Endodermal cell (in vitro differentiated cells): ENCODE results near the gene QRSL1. TPM values are rescaled to one million over a fixed set of nuclear protein-coding genes. Genes with fewer than 3 reads are reported as not detected.

Experiments
- DNase-seq: peaks from one replicate; pipeline ENCODE4 v3.0.0-alpha.2; 2017
- H3K27ac ChIP-seq: 2 replicates; pipeline ENCODE4 v1.5.1; 2013; ENCODE audit warnings: mild to moderate bottlenecking, low read depth, low read length, moderate library complexity
- H3K27me3 ChIP-seq: 2 replicates; pipeline ENCODE4 v1.6.1; 2013; ENCODE audit warnings: mild to moderate bottlenecking, low read length, moderate library complexity; ENCODE audit not compliant: insufficient read depth, control insufficient read depth, poor library complexity, severe bottlenecking
- H3K36me3 ChIP-seq: 2 replicates; pipeline ENCODE4 v1.7.0; 2013; ENCODE audit warnings: mild to moderate bottlenecking, low read length, moderate library complexity; ENCODE audit not compliant: control insufficient read depth, insufficient read depth
- H3K4me1 ChIP-seq: one replicate; pipeline ENCODE4 v1.7.0; 2013; ENCODE audit warnings: low read length; ENCODE audit not compliant: control insufficient read depth, insufficient read depth
- H3K4me3 ChIP-seq: 2 replicates; pipeline ENCODE4 v1.5.1; 2013; ENCODE audit warnings: mild to moderate bottlenecking, low read length, moderate library complexity
- H3K9ac ChIP-seq: 2 replicates; pipeline ENCODE4 v1.6.1; 2013; ENCODE audit warnings: mild to moderate bottlenecking, low read length, moderate library complexity; ENCODE audit not compliant: poor library complexity, severe bottlenecking; ENCODE audit errors: extremely low read depth
- H3K9me3 ChIP-seq: 2 replicates; pipeline ENCODE4 v1.6.1; 2013; ENCODE audit warnings: mild to moderate bottlenecking, low read length, moderate library complexity; ENCODE audit not compliant: control insufficient read depth
- H3K27ac Mint-ChIP-seq: 2 replicates; pipeline ENCODE4 v1.8.0; 2020; ENCODE audit warnings: mixed read lengths
- H3K27me3 Mint-ChIP-seq: 2 replicates; pipeline ENCODE4 v1.8.0; 2021; ENCODE audit warnings: mild to moderate bottlenecking, mixed read lengths; ENCODE audit not compliant: insufficient read depth
- H3K36me3 Mint-ChIP-seq: 2 replicates; pipeline ENCODE4 v1.8.0; 2020; ENCODE audit warnings: low read depth, mixed read lengths
- H3K4me1 Mint-ChIP-seq: 2 replicates; pipeline ENCODE4 v1.8.0; 2020; ENCODE audit warnings: mixed read lengths
- H3K4me3 Mint-ChIP-seq: 2 replicates; pipeline ENCODE4 v1.8.0; 2020; ENCODE audit warnings: mild to moderate bottlenecking, moderate library complexity, mixed read lengths
- H3K9me3 Mint-ChIP-seq: 2 replicates; pipeline ENCODE4 v1.8.0; 2020; ENCODE audit warnings: mild to moderate bottlenecking, mixed read lengths
- WGBS, 2 experiments: methylation state at CpG; one replicate each; pipeline versions ENCODE4 v1.1.5 to v1.1.7; 2013; ENCODE audit warnings: missing lambda C conversion rate in 2 of 2, mixed read lengths in 1 of 2; ENCODE audit not compliant: insufficient coverage in 1 of 2, insufficient read length in 1 of 2; 5-methylcytosine and 5-hydroxymethylcytosine counted together
- total RNA-seq, 2 donors: library from RNA; stranded (reverse); fragmentation: NEBNext Ultra II Directional in 1 of 2; extraction: Animal tissue kit (Norgen Biotek cat#: 25700) in 1 of 2; gene quantifications; 2 replicates in 1 of 2; 3 replicates in 1 of 2; pipeline ENCODE4 v1.2.1, GENCODE V29; 2021
- TF ChIP-seq, protein P1 (sequence below): fragments of 200-600 bp; sonication (generic); conservative IDR thresholded peaks from 2 replicates; pipeline ENCODE4 v1.5.0; 2021; ENCODE audit warnings: antibody characterized with exemption, mild to moderate bottlenecking

The QRSL1 gene
- total RNA-seq, 2 donors from 2014 or later = 10.8 to 12.7 TPM

DNA sequence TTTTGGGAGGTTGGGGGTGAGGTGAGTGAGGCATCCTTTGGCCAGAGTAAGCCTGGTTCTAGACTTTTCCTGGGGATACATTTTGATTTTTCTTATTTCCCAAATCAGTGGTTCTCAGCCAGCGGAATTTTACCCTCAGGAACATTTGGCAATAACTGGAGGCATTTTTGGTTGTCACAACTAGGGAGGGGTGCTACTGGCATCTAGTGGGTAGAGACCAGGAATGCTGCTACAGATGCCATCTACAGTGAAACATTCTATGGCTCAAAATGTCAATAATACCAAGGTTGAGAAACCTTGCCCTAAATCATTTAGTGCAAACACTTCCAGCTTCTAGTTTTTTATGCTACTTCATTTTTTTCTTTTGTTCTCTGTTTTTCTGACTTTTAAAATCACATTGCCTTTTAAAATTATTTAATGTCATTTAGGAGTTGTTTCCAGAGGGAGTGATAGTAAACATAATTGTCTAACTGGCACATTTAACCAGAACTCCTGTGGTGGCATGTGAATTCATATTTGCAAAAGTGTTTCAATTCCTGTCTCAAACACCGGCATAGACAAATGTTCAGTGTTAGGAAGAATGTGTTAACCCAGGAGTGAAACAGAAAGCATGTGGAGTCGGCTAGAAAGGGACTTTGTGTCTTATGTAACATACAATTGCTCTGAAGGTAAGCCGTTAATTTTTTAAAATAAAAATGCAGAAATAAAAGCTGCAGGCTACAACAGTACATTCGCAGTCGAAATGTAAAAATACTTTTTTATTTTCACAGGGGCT lies 59.0 kb downstream of the QRSL1 start:
- H3K9me3 Mint-ChIP-seq = no peaks in the 10 kb centered on the region
- H3K9ac ChIP-seq = no peak overlapping the region
- no peaks in the 10 kb centered on the region for H3K36me3 ChIP-seq
- 96 to 97% methylated on average over 6 of the region's 6 CpGs for WGBS, 2 experiments
- H3K27ac ChIP-seq = no peak overlapping the region
- no peaks in the 10 kb centered on the region for H3K36me3 Mint-ChIP-seq
- H3K4me1 ChIP-seq = no peaks in the 10 kb centered on the region
- H3K4me3 Mint-ChIP-seq = no peak overlapping the region
- no peaks in the 10 kb centered on the region for H3K27me3 ChIP-seq
- H3K9me3 ChIP-seq = no peaks in the 10 kb centered on the region
- no peaks in the 10 kb centered on the region for H3K27me3 Mint-ChIP-seq
- TF ChIP-seq, protein P1, sequence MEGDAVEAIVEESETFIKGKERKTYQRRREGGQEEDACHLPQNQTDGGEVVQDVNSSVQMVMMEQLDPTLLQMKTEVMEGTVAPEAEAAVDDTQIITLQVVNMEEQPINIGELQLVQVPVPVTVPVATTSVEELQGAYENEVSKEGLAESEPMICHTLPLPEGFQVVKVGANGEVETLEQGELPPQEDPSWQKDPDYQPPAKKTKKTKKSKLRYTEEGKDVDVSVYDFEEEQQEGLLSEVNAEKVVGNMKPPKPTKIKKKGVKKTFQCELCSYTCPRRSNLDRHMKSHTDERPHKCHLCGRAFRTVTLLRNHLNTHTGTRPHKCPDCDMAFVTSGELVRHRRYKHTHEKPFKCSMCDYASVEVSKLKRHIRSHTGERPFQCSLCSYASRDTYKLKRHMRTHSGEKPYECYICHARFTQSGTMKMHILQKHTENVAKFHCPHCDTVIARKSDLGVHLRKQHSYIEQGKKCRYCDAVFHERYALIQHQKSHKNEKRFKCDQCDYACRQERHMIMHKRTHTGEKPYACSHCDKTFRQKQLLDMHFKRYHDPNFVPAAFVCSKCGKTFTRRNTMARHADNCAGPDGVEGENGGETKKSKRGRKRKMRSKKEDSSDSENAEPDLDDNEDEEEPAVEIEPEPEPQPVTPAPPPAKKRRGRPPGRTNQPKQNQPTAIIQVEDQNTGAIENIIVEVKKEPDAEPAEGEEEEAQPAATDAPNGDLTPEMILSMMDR = no peak
- H3K4me3 ChIP-seq = no peak overlapping the region
- H3K4me1 Mint-ChIP-seq = peaks cover 2% of the 10 kb centered on the region
- no peak overlapping the region for H3K27ac Mint-ChIP-seq
- no peak for DNase-seq

DNA sequence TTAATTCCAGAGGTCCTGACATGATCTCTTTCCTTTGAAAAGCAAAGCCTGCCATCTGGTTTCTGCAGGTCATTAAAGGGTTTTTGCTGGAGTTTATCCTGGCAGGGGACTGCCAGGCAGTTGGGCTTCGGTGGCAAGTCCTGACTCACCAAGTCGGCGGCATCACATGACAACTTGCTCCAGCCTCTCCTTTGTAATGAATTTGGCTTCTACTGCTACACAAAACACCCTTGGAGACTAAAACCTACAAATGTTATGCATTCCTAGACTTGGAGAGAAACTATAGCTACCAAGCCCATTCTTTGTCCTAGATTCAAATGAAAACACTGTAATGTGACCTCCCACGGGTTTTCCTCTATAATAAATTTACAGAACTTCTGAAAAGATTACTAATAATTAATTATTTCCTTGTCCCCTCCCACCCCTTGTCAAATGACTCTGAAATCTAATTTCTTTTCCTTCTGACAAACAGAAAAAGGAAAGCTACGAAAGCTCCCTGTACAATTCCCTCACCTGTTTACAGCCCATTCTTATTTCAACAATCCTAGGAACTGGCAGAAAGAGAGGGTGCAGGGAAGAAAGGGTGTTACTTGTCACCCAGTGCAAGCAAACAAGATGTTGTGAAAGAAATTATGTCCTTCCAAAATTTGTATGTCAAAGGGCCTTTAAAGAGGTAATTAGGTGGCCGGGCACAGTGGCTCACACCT lies 62.9 kb downstream of the QRSL1 start:
- Mint-ChIP-seq H3K4me1 (peaks cover 4% of the 10 kb centered on the region), H3K9me3 (no peaks in the 10 kb centered on the region), H3K27me3 (no peaks in the 10 kb centered on the region), H3K27ac (peak overlapping the region; percentile 59), H3K4me3 (no peak overlapping the region), H3K36me3 (no peaks in the 10 kb centered on the region)
- Histone ChIP-seq H3K9me3 (no peaks in the 10 kb centered on the region), H3K4me1 (no peaks in the 10 kb centered on the region), H3K4me3 (no peak overlapping the region), H3K36me3 (no peaks in the 10 kb centered on the region), H3K9ac (no peak overlapping the region), H3K27me3 (no peaks in the 10 kb centered on the region), H3K27ac (peak overlapping the region; percentile 56)
- DNase-seq = peak; percentile 79
- TF ChIP-seq, protein P1 = no peak
- WGBS, 2 experiments = 40 to 54% methylated on average over 2 to 6 of the region's 6 CpGs

DNA sequence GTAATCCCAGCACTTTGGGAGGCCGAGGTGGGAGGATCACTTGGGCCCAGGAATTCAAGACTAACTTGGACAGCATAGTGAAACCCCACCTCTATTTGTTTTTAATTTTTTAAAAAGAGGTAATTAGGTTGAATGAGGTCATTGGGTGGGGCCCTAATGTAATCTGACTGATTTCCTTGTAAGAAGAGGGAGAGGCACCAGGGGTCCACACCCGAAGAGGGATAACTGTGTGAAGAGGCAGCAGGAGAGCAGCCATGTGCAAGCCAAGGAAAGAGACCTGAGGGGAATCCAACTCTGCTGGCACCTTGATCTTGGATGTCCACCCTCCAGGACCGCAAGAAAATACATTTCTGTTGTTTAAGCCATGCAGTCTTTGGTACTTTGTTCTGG lies 63.4 kb downstream of the QRSL1 start:
- Mint-ChIP-seq H3K4me3 (no peak overlapping the region), H3K27ac (peak overlapping the region; percentile 59)

More for the DNA sequence above, 63.4 kb downstream of the QRSL1 start:
- Mint-ChIP-seq H3K36me3 (no peaks in the 10 kb centered on the region), H3K4me1 (peaks cover 4% of the 10 kb centered on the region), H3K9me3 (no peaks in the 10 kb centered on the region), H3K27me3 (no peaks in the 10 kb centered on the region)
- peak; percentile 51 for DNase-seq
- Histone ChIP-seq H3K36me3 (no peaks in the 10 kb centered on the region), H3K27ac (no peak overlapping the region), H3K9ac (no peak overlapping the region), H3K4me3 (no peak overlapping the region), H3K27me3 (no peaks in the 10 kb centered on the region), H3K4me1 (no peaks in the 10 kb centered on the region), H3K9me3 (no peaks in the 10 kb centered on the region)
- WGBS, 2 experiments = 86 to 88% methylated on average over 3 of the region's 3 CpGs
- TF ChIP-seq, protein P1 = no peak
